Subcutaneous adipose tissue (tissue), 4 donors: Measurements from ENCODE around the gene ZBTB46. TPM values are rescaled to one million over a fixed set of nuclear protein-coding genes. Genes with fewer than 3 reads are reported as not detected.

Experiments used
- total RNA-seq, 4 donors: library from RNA; depleted of rRNA; stranded (reverse); fragments of >200 nt; gene quantifications; one replicate each; pipeline ENCODE4 v1.1.0, GENCODE V29; 2016
- TF ChIP-seq, protein P1 (sequence below): fragments of 450-650 bp; IDR thresholded peaks from one replicate; pipeline ENCODE4 v1.5.1; 2016; ENCODE audit warnings: low read depth, mild to moderate bottlenecking, control low read depth, antibody characterized with exemption, moderate library complexity

ZBTB46 gene
- total RNA-seq, 4 donors from 2014 or later: 5.7 to 45.2 (median 7.4) TPM

GRCh38 chr20:63700199-63701050, 130.6 kb downstream of the ZBTB46 start:
- TF ChIP-seq, protein P1, sequence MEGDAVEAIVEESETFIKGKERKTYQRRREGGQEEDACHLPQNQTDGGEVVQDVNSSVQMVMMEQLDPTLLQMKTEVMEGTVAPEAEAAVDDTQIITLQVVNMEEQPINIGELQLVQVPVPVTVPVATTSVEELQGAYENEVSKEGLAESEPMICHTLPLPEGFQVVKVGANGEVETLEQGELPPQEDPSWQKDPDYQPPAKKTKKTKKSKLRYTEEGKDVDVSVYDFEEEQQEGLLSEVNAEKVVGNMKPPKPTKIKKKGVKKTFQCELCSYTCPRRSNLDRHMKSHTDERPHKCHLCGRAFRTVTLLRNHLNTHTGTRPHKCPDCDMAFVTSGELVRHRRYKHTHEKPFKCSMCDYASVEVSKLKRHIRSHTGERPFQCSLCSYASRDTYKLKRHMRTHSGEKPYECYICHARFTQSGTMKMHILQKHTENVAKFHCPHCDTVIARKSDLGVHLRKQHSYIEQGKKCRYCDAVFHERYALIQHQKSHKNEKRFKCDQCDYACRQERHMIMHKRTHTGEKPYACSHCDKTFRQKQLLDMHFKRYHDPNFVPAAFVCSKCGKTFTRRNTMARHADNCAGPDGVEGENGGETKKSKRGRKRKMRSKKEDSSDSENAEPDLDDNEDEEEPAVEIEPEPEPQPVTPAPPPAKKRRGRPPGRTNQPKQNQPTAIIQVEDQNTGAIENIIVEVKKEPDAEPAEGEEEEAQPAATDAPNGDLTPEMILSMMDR: no peak

- TF ChIP-seq, protein P1: no peak
Observed at GRCh38 chr20:63699466-63700198, 131.4 kb downstream of the ZBTB46 start.

GRCh38 chr20:63698739-63699465, 132.2 kb downstream of the ZBTB46 start:
- TF ChIP-seq, protein P1: no peak

DNA sequence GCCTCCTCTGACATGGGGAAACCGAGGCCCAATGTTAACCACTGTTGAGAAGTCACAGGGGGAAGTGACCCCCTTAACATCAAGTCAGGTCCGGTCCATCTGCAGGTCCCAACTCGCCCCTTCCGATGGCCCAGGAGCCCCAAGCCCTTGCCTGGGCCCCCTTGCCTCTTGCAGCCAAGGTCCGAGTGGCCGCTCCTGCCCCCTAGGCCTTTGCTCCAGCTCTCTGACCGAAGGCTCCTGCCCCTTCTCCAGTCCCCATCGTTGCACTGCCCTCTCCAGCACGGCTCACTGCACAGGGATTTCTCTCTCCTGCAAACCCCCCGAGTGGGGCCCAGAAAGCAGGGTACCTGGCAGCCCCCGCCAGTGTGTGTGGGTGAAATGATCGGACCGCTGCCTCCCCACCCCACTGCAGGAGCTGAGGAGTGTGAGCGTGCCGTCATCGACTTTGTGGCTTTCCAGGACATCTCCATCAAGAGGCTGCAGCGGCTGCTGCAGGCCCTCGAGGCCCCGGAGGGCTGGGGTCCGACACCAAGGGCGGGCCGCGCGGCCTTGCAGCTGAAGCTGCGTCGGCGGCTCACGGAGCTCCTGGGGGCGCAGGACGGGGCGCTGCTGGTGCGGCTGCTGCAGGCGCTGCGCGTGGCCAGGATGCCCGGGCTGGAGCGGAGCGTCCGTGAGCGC, 133.1 kb downstream of the ZBTB46 start:
- TF ChIP-seq, protein P1: no peak

GRCh38 chr20:63697357-63697867, 133.7 kb downstream of the ZBTB46 start:
- TF ChIP-seq, protein P1: no peak

DNA sequence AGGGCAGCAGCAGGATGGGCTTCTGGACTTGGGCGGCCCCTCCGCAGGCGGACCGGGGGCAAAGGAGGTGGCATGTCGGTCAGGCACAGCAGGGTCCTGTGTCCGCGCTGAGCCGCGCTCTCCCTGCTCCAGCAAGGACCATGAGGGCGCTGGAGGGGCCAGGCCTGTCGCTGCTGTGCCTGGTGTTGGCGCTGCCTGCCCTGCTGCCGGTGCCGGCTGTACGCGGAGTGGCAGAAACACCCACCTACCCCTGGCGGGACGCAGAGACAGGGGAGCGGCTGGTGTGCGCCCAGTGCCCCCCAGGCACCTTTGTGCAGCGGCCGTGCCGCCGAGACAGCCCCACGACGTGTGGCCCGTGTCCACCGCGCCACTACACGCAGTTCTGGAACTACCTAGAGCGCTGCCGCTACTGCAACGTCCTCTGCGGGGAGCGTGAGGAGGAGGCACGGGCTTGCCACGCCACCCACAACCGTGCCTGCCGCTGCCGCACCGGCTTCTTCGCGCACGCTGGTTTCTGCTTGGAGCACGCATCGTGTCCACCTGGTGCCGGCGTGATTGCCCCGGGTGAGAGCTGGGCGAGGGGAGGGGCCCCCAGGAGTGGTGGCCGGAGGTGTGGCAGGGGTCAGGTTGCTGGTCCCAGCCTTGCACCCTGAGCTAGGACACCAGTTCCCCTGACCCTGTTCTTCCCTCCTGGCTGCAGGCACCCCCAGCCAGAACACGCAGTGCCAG, 134.3 kb downstream of the ZBTB46 start, which contains the start of gene TNFRSF6B:
TNFRSF6B (plus strand) TSS at position 25 of the 729 bp plus-strand sequence; CDS start at position 141, 116 bp downstream.
- TF ChIP-seq, protein P1: no peak
